Measurements from ENCODE around the gene LRR1.

LRR1 gene

DNA sequence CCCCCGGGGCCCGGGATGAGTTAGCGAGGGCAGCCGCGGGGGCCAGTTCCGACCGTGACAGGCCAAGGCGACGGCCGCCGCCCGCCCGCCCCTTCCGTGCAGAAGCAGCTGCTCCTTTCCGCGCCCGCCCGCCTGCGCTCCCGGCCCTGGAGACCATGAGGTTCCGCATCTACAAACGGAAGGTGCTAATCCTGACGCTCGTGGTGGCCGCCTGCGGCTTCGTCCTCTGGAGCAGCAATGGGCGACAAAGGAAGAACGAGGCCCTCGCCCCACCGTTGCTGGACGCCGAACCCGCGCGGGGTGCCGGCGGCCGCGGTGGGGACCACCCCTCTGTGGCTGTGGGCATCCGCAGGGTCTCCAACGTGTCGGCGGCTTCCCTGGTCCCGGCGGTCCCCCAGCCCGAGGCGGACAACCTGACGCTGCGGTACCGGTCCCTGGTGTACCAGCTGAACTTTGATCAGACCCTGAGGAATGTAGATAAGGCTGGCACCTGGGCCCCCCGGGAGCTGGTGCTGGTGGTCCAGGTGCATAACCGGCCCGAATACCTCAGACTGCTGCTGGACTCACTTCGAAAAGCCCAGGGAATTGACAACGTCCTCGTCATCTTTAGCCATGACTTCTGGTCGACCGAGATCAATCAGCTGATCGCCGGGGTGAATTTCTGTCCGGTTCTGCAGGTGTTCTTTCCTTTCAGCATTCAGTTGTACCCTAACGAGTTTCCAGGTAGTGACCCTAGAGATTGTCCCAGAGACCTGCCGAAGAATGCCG, 22.6 kb downstream of the LRR1 start:
- Histone ChIP-seq H3K27ac (ENCODE audit: extremely low read depth, low read depth, low read length) (peak overlapping the region; percentile 87), H3K36me3 (ENCODE audit: control insufficient read depth in 2 of 2, insufficient read depth in 1 of 2, low read length in 2 of 2) (peaks cover 19 to 37% of the 10 kb centered on the region in 2 experiments), H3K4me1 (ENCODE audit: control insufficient read depth, insufficient read depth, low read length) (no peaks in the 10 kb centered on the region), H3K4me3 (ENCODE audit: low read depth, low read length) (peak overlapping the region; percentile 87), H3K9me3 (ENCODE audit: control insufficient read depth, insufficient read depth, low read depth, low read length) (no peaks in the 10 kb centered on the region)
- CTCF ChIA-PET = interaction anchor here (0.7 to 2.5 kb wide), 5 partner anchors 9 to 186 kb away, joined by 3 to 10 read pairs (median 3); partner anchors contain the start of genes DNAAF2, KLHDC2 and RPS29
- POLR2A ChIA-PET = interaction anchor here (1.0 to 3.0 kb wide), 14 partner anchors 10 to 247 kb away, joined by 3 to 44 read pairs (median 11); partner anchors contain the start of genes DNAAF2, KLHDC2, LRR1 and NEMF
- no peak for TF ChIP-seq ATF2 (tag by site-specific recombination; IDR thresholded peaks at IDR 0.05; ENCODE audit: low read depth)
- TF ChIP-seq ZNF223 (tag by site-specific recombination; IDR thresholded peaks at IDR 0.05) = no peak
- TF ChIP-seq TCF7L2 (IDR thresholded peaks at IDR 0.05; ENCODE audit: borderline replicate concordance, low read depth, low read length) = no peak
- TF ChIP-seq ZFHX2 (tag by site-specific recombination; conservative IDR thresholded peaks at IDR 0.05) = no peak
- no peak for TF ChIP-seq ZBTB7A (tag by site-specific recombination; IDR thresholded peaks at IDR 0.05; ENCODE audit: low read depth)
- TF ChIP-seq ZNF335 (tag by site-specific recombination; conservative IDR thresholded peaks at IDR 0.05) = peak; percentile 31
- no peak for TF ChIP-seq ZNF362 (tag by site-specific recombination; IDR thresholded peaks at IDR 0.05)
- TF ChIP-seq ZNF19 (tag by site-specific recombination; IDR thresholded peaks at IDR 0.05; ENCODE audit: low read depth) = no peak
- TF ChIP-seq ZNF621 (tag by site-specific recombination; IDR thresholded peaks at IDR 0.05) = no peak
- 0 out of 2 replicates have a peak, but pooled peaks have one; percentile 5 for TF ChIP-seq KLF16 (tag by site-specific recombination; IDR thresholded peaks at IDR 0.05)
- 0 out of 2 replicates have a peak, but pooled peaks have one; percentile 19 for TF ChIP-seq ZNF157 (tag by site-specific recombination; IDR thresholded peaks at IDR 0.05)
- TF ChIP-seq SP3 (tag by site-specific recombination; IDR thresholded peaks at IDR 0.05) = no peak
- TF ChIP-seq GLIS2 (tag by site-specific recombination; IDR thresholded peaks at IDR 0.05) = peak; percentile 75
- TF ChIP-seq, protein P1, sequence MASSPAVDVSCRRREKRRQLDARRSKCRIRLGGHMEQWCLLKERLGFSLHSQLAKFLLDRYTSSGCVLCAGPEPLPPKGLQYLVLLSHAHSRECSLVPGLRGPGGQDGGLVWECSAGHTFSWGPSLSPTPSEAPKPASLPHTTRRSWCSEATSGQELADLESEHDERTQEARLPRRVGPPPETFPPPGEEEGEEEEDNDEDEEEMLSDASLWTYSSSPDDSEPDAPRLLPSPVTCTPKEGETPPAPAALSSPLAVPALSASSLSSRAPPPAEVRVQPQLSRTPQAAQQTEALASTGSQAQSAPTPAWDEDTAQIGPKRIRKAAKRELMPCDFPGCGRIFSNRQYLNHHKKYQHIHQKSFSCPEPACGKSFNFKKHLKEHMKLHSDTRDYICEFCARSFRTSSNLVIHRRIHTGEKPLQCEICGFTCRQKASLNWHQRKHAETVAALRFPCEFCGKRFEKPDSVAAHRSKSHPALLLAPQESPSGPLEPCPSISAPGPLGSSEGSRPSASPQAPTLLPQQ (tag by site-specific recombination; IDR thresholded peaks at IDR 0.05) = peak; percentile 25; the same call in 1 of the 2 replicates
- TF ChIP-seq KLF8 (tag by site-specific recombination; IDR thresholded peaks at IDR 0.05) = no peak
- 0 out of 2 replicates have a peak, but pooled peaks have one; percentile 31 for TF ChIP-seq ZEB2 (tag by site-specific recombination; IDR thresholded peaks at IDR 0.05)
- TF ChIP-seq ZNF561 (tag by site-specific recombination; IDR thresholded peaks at IDR 0.05; ENCODE audit: borderline replicate concordance) = peak; percentile 46; the same call in 1 of the 2 replicates
- TF ChIP-seq ZNF148 (tag by site-specific recombination; IDR thresholded peaks at IDR 0.05; ENCODE audit: borderline replicate concordance) = no peak
- TF ChIP-seq ZNF707 (tag by site-specific recombination; IDR thresholded peaks at IDR 0.05) = no peak
- no peak for TF ChIP-seq GLI2 (tag by site-specific recombination; IDR thresholded peaks at IDR 0.05; ENCODE audit: borderline replicate concordance, low read depth)
- TF ChIP-seq ZSCAN30 (tag by site-specific recombination; IDR thresholded peaks at IDR 0.05) = peak; percentile 28; the same call in 1 of the 2 replicates
- TF ChIP-seq, protein P2, sequence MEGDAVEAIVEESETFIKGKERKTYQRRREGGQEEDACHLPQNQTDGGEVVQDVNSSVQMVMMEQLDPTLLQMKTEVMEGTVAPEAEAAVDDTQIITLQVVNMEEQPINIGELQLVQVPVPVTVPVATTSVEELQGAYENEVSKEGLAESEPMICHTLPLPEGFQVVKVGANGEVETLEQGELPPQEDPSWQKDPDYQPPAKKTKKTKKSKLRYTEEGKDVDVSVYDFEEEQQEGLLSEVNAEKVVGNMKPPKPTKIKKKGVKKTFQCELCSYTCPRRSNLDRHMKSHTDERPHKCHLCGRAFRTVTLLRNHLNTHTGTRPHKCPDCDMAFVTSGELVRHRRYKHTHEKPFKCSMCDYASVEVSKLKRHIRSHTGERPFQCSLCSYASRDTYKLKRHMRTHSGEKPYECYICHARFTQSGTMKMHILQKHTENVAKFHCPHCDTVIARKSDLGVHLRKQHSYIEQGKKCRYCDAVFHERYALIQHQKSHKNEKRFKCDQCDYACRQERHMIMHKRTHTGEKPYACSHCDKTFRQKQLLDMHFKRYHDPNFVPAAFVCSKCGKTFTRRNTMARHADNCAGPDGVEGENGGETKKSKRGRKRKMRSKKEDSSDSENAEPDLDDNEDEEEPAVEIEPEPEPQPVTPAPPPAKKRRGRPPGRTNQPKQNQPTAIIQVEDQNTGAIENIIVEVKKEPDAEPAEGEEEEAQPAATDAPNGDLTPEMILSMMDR (tag by site-specific recombination; IDR thresholded peaks at IDR 0.05) = peak; percentile 6; the same call in 1 of the 2 replicates
- peak; percentile 73; the same call in 1 of the 2 replicates for TF ChIP-seq ZBTB20 (tag by site-specific recombination; IDR thresholded peaks at IDR 0.05)
- no peak for TF ChIP-seq ZBTB26 (tag by site-specific recombination; optimal IDR thresholded peaks at IDR 0.05)
- peak; percentile 95 for TF ChIP-seq ZNF394 (tag by site-specific recombination; IDR thresholded peaks at IDR 0.05; ENCODE audit: borderline replicate concordance)
- no peak for TF ChIP-seq SCRT2 (tag by site-specific recombination; IDR thresholded peaks at IDR 0.05)
- 0 out of 2 replicates have a peak, but pooled peaks have one; percentile 4 for TF ChIP-seq ZNF391 (tag by site-specific recombination; IDR thresholded peaks at IDR 0.05; ENCODE audit: borderline replicate concordance, low read depth)

Data from HEK293 (cell line).